Occipital lobe (tissue), 2 donors: Measurements from ENCODE around the gene FRMD8. TPM values are rescaled to one million over a fixed set of nuclear protein-coding genes. Genes with fewer than 3 reads are reported as not detected.

Experiments used
- DNase-seq: peaks from one replicate; lab custom pipeline; 2025; lab: John Stamatoyannopoulos, UW
- total RNA-seq: library from RNA; depleted of rRNA; stranded (reverse); fragments of >200 nt; gene quantifications from one replicate; pipeline ENCODE4 v1.2.3, GENCODE V29; 2014

Gene FRMD8
- total RNA-seq, 1 donor from 2014 or later, result 9.2 TPM

GRCh38 chr11:65424205-65425104 lies 38.0 kb downstream of the FRMD8 start:
- no peak for DNase-seq

- DNase-seq, result no peak
These were observed 38.9 kb downstream of the FRMD8 start for GRCh38 chr11:65425105-65425970.

- DNase-seq, result no peak
These were observed 39.8 kb downstream of the FRMD8 start for GRCh38 chr11:65425971-65426838.

GRCh38 chr11:65426839-65427690 lies 40.6 kb downstream of the FRMD8 start:
- no peak for DNase-seq

- DNase-seq, result no peak
These were observed 41.5 kb downstream of the FRMD8 start for GRCh38 chr11:65427691-65428577.

GRCh38 chr11:65428578-65429067 lies 42.2 kb downstream of the FRMD8 start:
- no peak for DNase-seq

GRCh38 chr11:65429068-65429681 lies 42.7 kb downstream of the FRMD8 start:
- no peak for DNase-seq

GRCh38 chr11:65429724-65430405 lies 43.4 kb downstream of the FRMD8 start:
- peak; percentile 30 for DNase-seq

- DNase-seq, result no peak
These were observed 44.2 kb downstream of the FRMD8 start for GRCh38 chr11:65430406-65431217.

GRCh38 chr11:65431451-65432099 lies 45.1 kb downstream of the FRMD8 start:
- no peak for DNase-seq

GRCh38 chr11:65432100-65432650 lies 45.7 kb downstream of the FRMD8 start:
- DNase-seq, result no peak

- no peak for DNase-seq
These were observed 46.5 kb downstream of the FRMD8 start for GRCh38 chr11:65432686-65433582.

- no peak for DNase-seq
These were observed 47.2 kb downstream of the FRMD8 start for GRCh38 chr11:65433657-65434056.

- no peak for DNase-seq
These were observed 47.7 kb downstream of the FRMD8 start for GRCh38 chr11:65434057-65434666.
